GM18519 (cell line): ENCODE data around the gene NLRP11.

Experiments
- ATAC-seq: cut with Tn5 transposase; IDR thresholded peaks from one replicate; pipeline ENCODE4 v1.9.1; 2021; ENCODE audit warnings: mild to moderate bottlenecking, moderate library complexity; ENCODE audit not compliant: unreplicated experiment, low FRiP score

The NLRP11 gene

GRCh38 chr19:55831846-55832245 lies at the start of gene NLRP11:
TSS of gene NLRP11 (minus strand) at chr19:55831999. CDS start at chr19:55818174, 13,825 bp downstream.
- no peak for ATAC-seq

DNA sequence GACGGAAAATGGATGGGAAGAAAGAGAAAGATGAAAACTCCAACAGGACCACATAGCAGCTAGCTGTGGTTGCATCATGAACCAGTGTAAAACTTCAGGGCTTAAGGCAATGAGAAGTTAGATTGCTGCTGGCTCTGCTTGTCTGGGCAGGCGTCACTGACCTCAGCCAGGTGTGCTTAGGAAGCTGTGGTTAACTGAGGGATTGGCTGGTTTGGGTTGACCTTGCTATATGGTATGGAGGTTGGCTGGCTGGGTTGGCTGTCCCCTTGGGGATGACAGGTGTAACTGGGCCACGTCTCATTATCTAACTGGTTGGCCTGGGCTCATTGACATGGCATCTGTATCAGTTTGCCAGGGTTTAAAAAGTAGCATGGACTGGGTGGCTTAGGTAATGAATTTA lies 45.4 kb upstream of the NLRP11 start:
- ATAC-seq = no peak

DNA sequence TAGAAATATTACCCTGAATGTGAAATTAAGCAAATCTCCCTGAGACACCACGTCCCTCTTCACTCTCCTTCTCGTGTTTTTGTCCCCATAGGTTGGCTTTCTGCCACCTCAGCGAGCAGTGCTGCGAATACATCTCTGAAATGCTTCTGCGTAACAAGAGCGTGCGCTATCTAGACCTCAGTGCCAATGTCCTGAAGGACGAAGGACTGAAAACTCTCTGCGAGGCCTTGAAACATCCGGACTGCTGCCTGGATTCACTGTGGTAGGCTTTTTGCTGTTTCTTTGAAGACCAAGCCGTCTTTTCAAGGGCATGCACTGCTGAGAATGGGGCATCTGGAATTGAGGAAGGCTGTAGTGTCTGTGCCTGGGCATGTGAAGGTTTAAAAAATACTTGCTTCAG lies 38.9 kb upstream of the NLRP11 start:
- ATAC-seq = no peak

GRCh38 chr19:55867101-55867500 lies 35.3 kb upstream of the NLRP11 start:
- ATAC-seq = no peak

DNA sequence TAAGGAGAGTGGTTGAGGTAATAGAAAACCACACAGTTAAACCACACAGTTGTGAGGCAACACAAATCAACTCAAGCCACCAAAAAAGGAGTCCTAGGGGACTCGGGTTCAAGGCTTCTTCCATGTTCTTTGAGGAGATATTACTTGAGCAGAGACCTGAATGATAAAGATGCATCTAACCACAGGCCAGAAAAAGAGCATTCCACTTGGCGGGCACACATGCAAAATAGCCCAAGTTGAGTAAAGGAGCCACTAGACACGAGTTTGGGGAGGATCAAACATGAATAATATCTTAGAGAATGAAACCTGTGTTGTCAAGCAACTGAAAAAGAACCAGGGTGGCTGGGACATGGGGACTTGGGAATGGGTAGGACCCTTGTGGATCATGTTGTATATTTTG lies 34.7 kb upstream of the NLRP11 start:
- no peak for ATAC-seq

DNA sequence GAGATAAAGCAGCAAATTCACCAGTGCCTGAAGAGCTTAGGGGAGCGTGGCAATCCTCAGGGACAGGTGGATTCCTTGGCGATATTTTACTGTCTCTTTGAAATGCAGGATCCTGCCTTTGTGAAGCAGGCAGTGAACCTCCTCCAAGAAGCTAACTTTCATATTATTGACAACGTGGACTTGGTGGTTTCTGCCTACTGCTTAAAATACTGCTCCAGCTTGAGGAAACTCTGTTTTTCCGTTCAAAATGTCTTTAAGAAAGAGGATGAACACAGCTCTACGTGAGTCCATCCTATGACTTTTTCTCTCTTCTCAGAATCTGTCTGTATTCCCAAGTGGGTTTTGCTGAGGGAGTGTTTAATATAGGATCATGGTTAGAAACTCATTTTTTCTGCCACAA lies 27.2 kb upstream of the NLRP11 start:
- ATAC-seq = no peak

GRCh38 chr19:55858401-55858800 lies 26.6 kb upstream of the NLRP11 start:
- ATAC-seq = no peak

DNA sequence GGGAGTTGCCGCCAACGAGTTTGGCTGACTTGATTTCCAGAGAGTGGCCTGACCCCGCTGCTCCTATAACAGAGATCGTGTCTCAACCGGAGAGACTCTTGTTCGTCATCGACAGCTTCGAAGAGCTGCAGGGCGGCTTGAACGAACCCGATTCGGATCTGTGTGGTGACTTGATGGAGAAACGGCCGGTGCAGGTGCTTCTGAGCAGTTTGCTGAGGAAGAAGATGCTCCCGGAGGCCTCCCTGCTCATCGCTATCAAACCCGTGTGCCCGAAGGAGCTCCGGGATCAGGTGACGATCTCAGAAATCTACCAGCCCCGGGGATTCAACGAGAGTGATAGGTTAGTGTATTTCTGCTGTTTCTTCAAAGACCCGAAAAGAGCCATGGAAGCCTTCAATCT lies 26.2 kb upstream of the NLRP11 start:
- ATAC-seq = no peak

DNA sequence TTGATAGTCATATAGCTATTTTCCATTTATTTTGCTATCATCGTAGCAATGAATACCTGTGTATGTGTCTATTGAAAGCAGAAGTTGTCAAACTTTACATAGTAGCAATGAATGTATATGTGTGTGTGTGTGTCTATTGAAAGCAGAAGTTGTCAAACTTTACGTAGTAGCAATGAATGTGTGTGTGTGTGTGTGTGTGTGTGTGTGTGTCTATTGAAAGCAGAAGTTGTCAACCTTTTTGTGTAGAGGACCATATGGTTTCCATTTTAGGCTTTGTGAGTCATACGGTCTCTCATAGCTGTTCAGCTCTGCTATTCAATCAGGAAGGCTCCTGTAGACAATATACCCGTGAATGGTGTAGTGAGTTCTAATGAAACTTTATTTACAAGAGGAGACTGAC lies 25.4 kb upstream of the NLRP11 start:
- ATAC-seq = peak; percentile 35

DNA sequence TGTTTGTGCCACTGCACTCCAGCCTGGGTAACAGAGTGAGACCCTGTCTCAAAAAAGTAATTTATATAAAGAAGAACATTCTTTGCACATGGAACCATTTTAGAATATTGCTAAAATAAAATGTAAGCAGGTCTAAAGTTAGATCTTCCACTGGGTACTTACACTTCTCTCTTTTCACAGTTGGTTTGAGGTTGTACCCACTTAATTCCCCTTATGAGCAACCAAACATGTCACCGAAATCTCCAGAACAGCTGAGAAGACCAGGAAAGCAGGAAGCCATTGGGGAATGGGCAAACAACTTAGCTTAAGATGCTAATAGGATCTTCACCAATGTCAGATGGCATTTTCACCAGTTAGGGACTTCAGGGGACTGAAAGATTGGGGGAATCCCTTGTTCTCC lies 23.4 kb upstream of the NLRP11 start:
- ATAC-seq = no peak

- ATAC-seq = no peak
These were observed 7.1 kb upstream of the NLRP11 start for GRCh38 chr19:55838906-55839305.

- ATAC-seq = no peak
These were observed 6.5 kb upstream of the NLRP11 start for GRCh38 chr19:55838251-55838650.

- ATAC-seq = no peak
These were observed 4.5 kb upstream of the NLRP11 start, which contains the start of gene NLRP4 for GRCh38 chr19:55836340-55836739. TSS of gene NLRP4 (plus strand) at chr19:55836540. CDS start at chr19:55852081, 15,541 bp downstream.

GRCh38 chr19:55832676-55833075 lies 877 bp upstream of the NLRP11 start:
- ATAC-seq = no peak

DNA sequence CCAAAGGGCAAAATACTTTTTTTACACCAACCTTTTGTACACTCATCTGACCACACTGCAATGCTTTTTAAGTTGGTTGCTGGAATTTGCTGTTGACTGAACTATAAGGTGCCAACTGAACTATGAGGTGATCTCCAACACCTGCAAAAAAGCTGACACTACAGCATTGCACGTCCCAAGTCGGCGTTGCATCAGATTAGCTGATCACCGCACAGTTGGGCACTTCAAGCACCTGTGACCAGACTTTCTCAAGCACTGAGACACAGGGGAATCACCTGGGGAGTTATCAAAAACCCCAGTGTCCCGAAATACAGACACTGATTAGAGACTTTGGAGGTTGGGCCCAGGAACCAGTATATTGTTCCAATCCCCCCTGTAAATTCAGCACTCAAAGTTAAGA lies 1.1 kb downstream of the NLRP11 start:
- ATAC-seq = no peak

DNA sequence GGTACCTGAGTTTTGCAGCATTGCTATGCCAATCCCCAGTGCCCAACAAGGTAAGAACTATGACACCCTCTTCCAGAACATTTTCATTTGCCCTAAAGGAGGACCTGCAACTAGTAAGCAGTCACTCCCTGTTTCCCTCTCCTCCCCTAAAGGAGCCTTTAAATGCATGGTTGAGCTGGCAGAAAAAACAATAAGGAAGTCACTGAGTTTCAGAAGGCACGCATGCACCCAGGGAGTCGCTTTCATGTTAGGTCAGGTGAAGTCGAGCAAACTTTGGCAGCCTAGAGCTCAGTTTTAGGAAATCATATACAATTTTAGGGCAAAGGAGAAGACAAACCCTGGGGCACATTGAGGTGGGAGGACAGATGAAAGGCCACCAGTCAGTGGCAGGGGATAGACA lies 11.8 kb downstream of the NLRP11 start:
- ATAC-seq = no peak

DNA sequence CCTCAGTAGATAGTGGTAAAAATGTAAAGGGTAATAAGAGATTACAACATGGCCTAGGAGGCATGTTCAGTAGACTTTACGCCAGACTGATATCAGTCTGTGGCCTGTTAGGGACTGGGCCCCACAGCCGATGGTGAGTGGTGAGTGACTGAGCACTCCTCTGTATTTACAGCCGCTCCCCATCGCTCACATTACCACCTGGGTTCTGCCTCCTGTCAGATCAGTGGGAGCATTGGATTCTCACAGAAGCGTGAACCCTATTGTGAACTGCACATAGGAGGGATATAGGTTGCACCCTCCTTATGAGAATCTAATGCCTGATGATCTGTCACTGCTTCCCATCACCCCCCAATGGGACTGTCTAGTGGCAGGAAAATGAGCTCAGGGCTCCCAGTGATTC lies 17.9 kb downstream of the NLRP11 start:
- ATAC-seq = no peak

DNA sequence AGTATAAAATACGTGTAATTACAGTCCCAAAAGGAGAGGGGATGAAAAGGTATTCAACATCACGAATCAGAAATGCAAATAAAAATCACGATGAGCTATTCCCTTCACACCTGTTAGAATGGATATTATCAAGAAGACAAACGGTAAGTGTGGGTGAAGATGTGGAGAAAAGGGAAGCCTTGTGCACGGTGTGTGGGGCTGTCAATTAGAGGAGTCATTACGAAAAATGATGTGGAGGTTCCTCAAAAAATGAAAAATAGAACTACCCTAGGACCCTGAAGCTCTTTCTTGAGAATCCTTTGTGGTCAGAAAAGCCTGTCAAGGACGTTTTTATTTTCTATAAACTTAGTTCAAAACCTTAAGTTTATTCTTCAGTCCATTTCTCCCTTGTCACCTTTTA lies 19.4 kb downstream of the NLRP11 start:
- no peak for ATAC-seq

- ATAC-seq = no peak
These were observed 20.5 kb downstream of the NLRP11 start for GRCh38 chr19:55811340-55811739.

GRCh38 chr19:55809381-55810058 lies 22.3 kb downstream of the NLRP11 start:
- no peak for ATAC-seq

DNA sequence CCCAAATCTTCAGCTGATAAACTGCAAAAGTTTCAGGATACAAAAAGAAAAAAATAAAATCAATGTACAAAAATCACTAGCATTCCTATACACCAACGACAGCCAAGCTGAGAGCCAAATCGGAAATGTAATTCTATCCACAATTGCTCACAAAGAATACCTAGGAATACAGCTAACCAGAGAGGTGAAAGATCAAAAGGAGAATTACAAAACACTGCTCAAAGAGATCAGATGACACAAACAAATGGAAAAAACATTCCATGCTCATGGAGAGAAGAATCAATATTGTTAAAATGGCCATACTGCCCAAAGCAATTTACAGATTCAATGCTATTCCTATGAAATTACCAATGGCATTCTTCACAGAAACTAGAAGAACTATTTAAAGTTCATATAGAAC lies 29.5 kb downstream of the NLRP11 start:
- ATAC-seq = no peak

DNA sequence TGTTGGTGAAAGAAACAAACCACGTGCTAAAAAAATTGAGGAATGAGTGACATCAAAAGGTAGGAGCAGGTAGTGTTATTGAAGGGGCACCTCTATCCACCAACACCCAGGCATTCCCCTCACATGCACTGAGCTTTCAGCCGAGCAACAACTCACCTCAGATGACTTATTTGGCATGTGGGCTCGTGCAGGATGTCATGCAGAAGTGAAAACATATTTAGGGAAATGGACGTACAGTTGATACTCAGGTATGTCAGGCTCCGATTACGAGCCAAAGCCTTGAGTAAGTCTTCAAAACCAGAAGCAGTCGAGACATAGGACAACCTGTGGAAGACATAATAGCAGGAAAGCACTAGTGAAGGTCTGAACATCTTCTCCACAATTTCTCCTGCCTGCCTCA lies 30.4 kb downstream of the NLRP11 start:
- no peak for ATAC-seq

DNA sequence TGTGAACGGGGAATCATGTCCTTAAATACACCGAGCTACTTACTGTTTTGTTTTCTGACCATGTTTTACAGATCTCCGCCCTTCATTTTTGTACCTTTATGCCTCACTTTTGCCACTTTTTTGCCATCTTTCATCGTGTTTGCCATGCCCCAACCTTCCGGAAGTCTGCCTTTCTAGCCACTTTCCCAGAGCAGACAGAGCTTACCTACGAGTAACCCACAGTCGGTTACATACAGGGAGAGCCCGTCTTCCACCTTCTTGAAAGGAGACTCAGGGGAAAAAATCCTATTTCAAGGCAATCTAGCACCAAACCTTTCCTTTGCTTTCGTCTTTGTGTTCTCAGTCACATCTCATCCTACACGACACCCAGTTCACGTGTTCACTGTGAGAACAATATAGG lies 36.8 kb downstream of the NLRP11 start:
- no peak for ATAC-seq
